ENCODE measurements around the gene PRPF38B. TPM values are rescaled to one million over a fixed set of nuclear protein-coding genes. Genes with fewer than 3 reads are reported as not detected.

The PRPF38B gene
- total and polyA plus RNA-seq, 9 of the 15 experiments (the other 6 are each of a cell fraction or from before 2014, with no cell fraction given) = 25.3 to 85.5 (median 66.4) TPM

DNA sequence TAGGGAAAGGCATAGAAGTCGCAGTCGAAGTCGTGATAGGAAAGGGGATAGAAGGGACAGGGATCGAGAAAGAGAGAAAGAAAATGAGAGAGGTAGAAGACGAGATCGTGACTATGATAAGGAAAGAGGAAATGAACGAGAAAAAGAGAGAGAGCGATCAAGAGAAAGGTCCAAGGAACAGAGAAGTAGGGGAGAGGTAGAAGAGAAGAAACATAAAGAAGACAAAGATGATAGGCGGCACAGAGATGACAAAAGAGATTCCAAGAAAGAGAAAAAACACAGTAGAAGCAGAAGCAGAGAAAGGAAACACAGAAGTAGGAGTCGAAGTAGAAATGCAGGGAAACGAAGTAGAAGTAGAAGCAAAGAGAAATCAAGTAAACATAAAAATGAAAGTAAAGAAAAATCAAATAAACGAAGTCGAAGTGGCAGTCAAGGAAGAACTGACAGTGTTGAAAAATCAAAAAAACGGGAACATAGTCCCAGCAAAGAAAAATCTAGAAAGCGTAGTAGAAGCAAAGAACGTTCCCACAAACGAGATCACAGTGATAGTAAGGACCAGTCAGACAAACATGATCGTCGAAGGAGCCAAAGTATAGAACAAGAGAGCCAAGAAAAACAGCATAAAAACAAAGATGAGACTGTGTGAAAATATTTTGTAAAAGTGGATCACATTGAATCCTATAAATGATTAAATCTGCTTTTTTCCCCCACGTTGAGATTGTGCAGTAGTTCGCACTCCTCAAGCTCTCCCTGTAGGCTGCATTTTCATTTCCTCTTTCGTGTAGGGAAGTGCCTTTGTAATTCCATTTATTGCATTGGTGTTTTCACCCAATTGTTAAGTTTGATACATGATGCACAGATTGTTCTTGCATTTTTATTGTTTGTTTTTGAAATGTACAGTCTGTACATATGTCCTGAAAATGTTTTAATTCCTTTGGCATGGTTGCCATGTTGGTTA lies 7.5 kb downstream of the PRPF38B start (continued):
- TF ChIP-seq SMARCE1 (IDR thresholded peaks at IDR 0.05) = no peak
- TF ChIP-seq, protein P1, sequence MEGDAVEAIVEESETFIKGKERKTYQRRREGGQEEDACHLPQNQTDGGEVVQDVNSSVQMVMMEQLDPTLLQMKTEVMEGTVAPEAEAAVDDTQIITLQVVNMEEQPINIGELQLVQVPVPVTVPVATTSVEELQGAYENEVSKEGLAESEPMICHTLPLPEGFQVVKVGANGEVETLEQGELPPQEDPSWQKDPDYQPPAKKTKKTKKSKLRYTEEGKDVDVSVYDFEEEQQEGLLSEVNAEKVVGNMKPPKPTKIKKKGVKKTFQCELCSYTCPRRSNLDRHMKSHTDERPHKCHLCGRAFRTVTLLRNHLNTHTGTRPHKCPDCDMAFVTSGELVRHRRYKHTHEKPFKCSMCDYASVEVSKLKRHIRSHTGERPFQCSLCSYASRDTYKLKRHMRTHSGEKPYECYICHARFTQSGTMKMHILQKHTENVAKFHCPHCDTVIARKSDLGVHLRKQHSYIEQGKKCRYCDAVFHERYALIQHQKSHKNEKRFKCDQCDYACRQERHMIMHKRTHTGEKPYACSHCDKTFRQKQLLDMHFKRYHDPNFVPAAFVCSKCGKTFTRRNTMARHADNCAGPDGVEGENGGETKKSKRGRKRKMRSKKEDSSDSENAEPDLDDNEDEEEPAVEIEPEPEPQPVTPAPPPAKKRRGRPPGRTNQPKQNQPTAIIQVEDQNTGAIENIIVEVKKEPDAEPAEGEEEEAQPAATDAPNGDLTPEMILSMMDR (IDR thresholded peaks at IDR 0.05 in 2 of 3, conservative IDR thresholded peaks at IDR 0.05 in 1 of 3; ENCODE audit: insufficient read depth in 2 of 3, low read depth in 1 of 3, low read length in 3 of 3) = no peak
- TF ChIP-seq HNRNPL (IDR thresholded peaks at IDR 0.05; ENCODE audit: low read depth, low read length) = no peak
- no peak for TF ChIP-seq ZFP1 (CRISPR knock-in tag; IDR thresholded peaks at IDR 0.05)
- no peak for TF ChIP-seq MBD1 (CRISPR knock-in tag; IDR thresholded peaks at IDR 0.05)
- TF ChIP-seq PCBP2 (IDR thresholded peaks at IDR 0.05; ENCODE audit: low read depth, low read length, poor library complexity, severe bottlenecking) = no peak
- no peak for TF ChIP-seq ZNF780A (CRISPR knock-in tag; IDR thresholded peaks at IDR 0.05)
- TF ChIP-seq CEBPB (tag; IDR thresholded peaks at IDR 0.05) = no peak
- TF ChIP-seq HSF4 (CRISPR knock-in tag; IDR thresholded peaks at IDR 0.05; ENCODE audit: borderline replicate concordance) = no peak
- no peak for TF ChIP-seq TGIF2 (CRISPR knock-in tag; IDR thresholded peaks at IDR 0.05)
- TF ChIP-seq, protein P2, sequence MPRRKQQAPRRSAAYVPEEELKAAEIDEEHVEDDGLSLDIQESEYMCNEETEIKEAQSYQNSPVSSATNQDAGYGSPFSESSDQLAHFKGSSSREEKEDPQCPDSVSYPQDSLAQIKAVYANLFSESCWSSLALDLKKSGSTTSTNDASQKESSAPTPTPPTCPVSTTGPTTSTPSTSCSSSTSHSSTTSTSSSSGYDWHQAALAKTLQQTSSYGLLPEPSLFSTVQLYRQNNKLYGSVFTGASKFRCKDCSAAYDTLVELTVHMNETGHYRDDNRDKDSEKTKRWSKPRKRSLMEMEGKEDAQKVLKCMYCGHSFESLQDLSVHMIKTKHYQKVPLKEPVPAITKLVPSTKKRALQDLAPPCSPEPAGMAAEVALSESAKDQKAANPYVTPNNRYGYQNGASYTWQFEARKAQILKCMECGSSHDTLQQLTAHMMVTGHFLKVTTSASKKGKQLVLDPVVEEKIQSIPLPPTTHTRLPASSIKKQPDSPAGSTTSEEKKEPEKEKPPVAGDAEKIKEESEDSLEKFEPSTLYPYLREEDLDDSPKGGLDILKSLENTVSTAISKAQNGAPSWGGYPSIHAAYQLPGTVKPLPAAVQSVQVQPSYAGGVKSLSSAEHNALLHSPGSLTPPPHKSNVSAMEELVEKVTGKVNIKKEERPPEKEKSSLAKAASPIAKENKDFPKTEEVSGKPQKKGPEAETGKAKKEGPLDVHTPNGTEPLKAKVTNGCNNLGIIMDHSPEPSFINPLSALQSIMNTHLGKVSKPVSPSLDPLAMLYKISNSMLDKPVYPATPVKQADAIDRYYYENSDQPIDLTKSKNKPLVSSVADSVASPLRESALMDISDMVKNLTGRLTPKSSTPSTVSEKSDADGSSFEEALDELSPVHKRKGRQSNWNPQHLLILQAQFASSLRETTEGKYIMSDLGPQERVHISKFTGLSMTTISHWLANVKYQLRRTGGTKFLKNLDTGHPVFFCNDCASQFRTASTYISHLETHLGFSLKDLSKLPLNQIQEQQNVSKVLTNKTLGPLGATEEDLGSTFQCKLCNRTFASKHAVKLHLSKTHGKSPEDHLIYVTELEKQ (CRISPR knock-in tag; IDR thresholded peaks at IDR 0.05) = no peak
- TF ChIP-seq NR2F6 (CRISPR knock-in tag; IDR thresholded peaks at IDR 0.05) = no peak
- TF ChIP-seq ZNF408 (CRISPR knock-in tag; IDR thresholded peaks at IDR 0.05; ENCODE audit: low read depth) = no peak
- no peak for TF ChIP-seq MAFF (IDR thresholded peaks at IDR 0.05; ENCODE audit: low read length)
- 0 out of 2 replicates have a peak, but pooled peaks have one; percentile 51 for TF ChIP-seq ELF4 (CRISPR knock-in tag; IDR thresholded peaks at IDR 0.05)
- TF ChIP-seq FOXA3 (CRISPR knock-in tag; conservative IDR thresholded peaks at IDR 0.05 in 1 of 2, IDR thresholded peaks at IDR 0.05 in 1 of 2) = no peak
- TF ChIP-seq ZBTB8A (IDR thresholded peaks at IDR 0.05; ENCODE audit: partially characterized antibody) = no peak
- no peak for TF ChIP-seq KAT7 (CRISPR knock-in tag; IDR thresholded peaks at IDR 0.05; ENCODE audit: borderline replicate concordance)
- 0 out of 2 replicates have a peak, but pooled peaks have one; percentile 18 for TF ChIP-seq SMARCA4 (IDR thresholded peaks at IDR 0.05)

All from K562 (cell line).